ENCODE data around the gene UNC119. TPM values are rescaled to one million over a fixed set of nuclear protein-coding genes. Genes with fewer than 3 reads are reported as not detected.

UNC119 gene
- total and polyA plus RNA-seq, 2 of the 13 experiments (the other 11 are each of a cell fraction or from before 2014, with no cell fraction given): 10.4 to 63.1 TPM

DNA sequence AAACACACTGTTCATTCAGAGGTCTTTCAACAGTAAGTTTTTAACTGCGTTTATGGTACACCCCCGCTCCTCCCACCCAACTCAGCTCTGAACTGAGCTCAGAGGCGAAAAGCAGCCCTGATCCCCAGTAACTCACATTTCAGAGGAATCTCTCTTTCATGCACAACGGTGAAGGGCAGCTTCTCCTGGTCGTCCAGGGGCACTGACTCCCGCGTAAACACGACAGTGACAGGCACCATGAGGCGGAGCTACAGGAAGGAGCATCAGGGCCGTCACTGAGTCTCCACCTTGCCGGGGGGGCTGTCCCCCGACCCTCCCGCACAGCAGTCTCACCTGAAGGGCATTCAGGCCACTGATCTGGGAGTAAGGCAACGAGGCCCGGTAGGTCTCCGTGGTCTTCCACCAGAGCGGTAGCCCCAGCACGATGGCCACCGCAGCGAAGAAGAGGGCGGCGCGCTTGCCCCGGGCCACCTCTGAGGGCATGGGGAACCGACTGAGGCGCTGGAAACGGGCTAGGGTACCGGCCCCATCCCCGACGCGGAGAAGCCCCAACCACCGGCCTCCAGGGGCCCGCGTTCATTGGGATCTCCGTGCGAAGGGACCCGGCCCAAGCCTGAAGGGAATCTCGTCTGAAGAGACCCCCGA, 18.4 kb upstream of the UNC119 start:
- DNase-seq (ENCODE audit: low spot score) (peak; percentile 47), FAIRE-seq (peak; percentile 30), ATAC-seq (peak; percentile 66)
- in situ Hi-C loops (cut with HindIII; ENCODE audit: extremely low pct_ligation_motif_present, low pct_unique_long_range_greater_than_20kb): loop anchor here (5.0 kb wide), 1 partner anchor 51 kb away; no protein-coding TSS in a partner anchor
- intact Hi-C loops (cut with micrococcal nuclease; ENCODE audit: unreplicated experiment): no loop called here
- H3K4me3 ChIP-seq (replicated peaks in 1 of 3; ENCODE audit: insufficient read depth in 1 of 3, low read depth in 2 of 3, low read length in 3 of 3): peak overlapping the region; percentile 85 to 95 (median 92)
- no peaks in the 10 kb centered on the region for H4K20me1 ChIP-seq (ENCODE audit: insufficient read depth, low read length)
- no peaks in the 10 kb centered on the region for H3K9me3 ChIP-seq (ENCODE audit: low read length)
- WGBS (ENCODE audit: low lambda C conversion rate): 2% methylated on average over 9 of the region's 39 CpGs
- H3K36me3 ChIP-seq (replicated peaks in 1 of 2; ENCODE audit: control insufficient read depth in 1 of 2, insufficient read depth in 2 of 2, low read length in 2 of 2): peaks cover 0 to 11% of the 10 kb centered on the region in 2 experiments; a peak in 4 of 5 replicates
- no peak overlapping the region for H2AFZ ChIP-seq (ENCODE audit: low read length)
- ChIA-PET POLR2A (interaction anchor here (0.5 to 1.9 kb wide), 14 partner anchors 8 to 164 kb away, joined by 3 to 9 read pairs (median 3); partner anchors contain the start of genes BLTP2, RPL23A, SLC46A1 and UNC119), CTCF (ENCODE audit: low intra/inter-chr PET ratio, low total read pairs) (no interaction called here)
- H3K27ac ChIP-seq (ENCODE audit: extremely low read length, insufficient read depth, low read length): peak overlapping the region; percentile 67
- peaks cover 18% of the 10 kb centered on the region for H3K79me2 ChIP-seq (ENCODE audit: insufficient read depth, low read length)
- H3K4me2 ChIP-seq (ENCODE audit: low read depth, low read length): peak overlapping the region; percentile 89
- BruUV-seq (replicated peaks): no TSS peak
- no peaks in the 10 kb centered on the region for H3K27me3 ChIP-seq (ENCODE audit: control insufficient read depth in 1 of 2, insufficient read depth in 2 of 2, low read length in 2 of 2)
- H3K4me1 ChIP-seq (ENCODE audit: insufficient read depth, low read length): peaks cover 51% of the 10 kb centered on the region
- peak overlapping the region; percentile 72 for H3K9ac ChIP-seq (ENCODE audit: insufficient read depth, low read depth, low read length)
- TF ChIP-seq MED1 (CRISPR knock-in tag; IDR thresholded peaks at IDR 0.05) (0 out of 2 replicates have a peak, but pooled peaks have one; percentile 17), FOXM1 (CRISPR knock-in tag; IDR thresholded peaks at IDR 0.05) (no peak), ZNF180 (CRISPR knock-in tag; IDR thresholded peaks at IDR 0.05; ENCODE audit: borderline replicate concordance, low read depth) (no peak), CBX2 (IDR thresholded peaks at IDR 0.05; ENCODE audit: low read depth, low read length) (no peak), CBX2 (CRISPR knock-in tag; IDR thresholded peaks at IDR 0.05; ENCODE audit: low read depth) (no peak), ZEB1 (IDR thresholded peaks at IDR 0.05; ENCODE audit: insufficient replicate concordance, low read depth) (no peak), SIX1 (CRISPR knock-in tag; IDR thresholded peaks at IDR 0.05; ENCODE audit: borderline replicate concordance) (no peak), TSC22D2 (CRISPR knock-in tag; IDR thresholded peaks at IDR 0.05; ENCODE audit: borderline replicate concordance) (no peak), PHF8 (CRISPR knock-in tag; IDR thresholded peaks at IDR 0.05) (no peak), ZNF546 (CRISPR knock-in tag; conservative IDR thresholded peaks at IDR 0.05) (no peak), HBP1 (CRISPR knock-in tag; IDR thresholded peaks at IDR 0.05; ENCODE audit: low read depth) (no peak), NFE2L1 (CRISPR knock-in tag; IDR thresholded peaks at IDR 0.05; ENCODE audit: borderline replicate concordance) (no peak), ESRRA (CRISPR knock-in tag; IDR thresholded peaks at IDR 0.05; ENCODE audit: low read depth) (no peak), DRAP1 (CRISPR knock-in tag; IDR thresholded peaks at IDR 0.05) (no peak), TFDP2 (CRISPR knock-in tag; IDR thresholded peaks at IDR 0.05) (0 out of 2 replicates have a peak, but pooled peaks have one; percentile 24), EP300 (IDR thresholded peaks at IDR 0.05; ENCODE audit: low read depth in 2 of 2, low read length in 2 of 2) (no peak), EP300 (CRISPR knock-in tag; IDR thresholded peaks at IDR 0.05; ENCODE audit: borderline replicate concordance) (no peak), KLF15 (CRISPR knock-in tag; IDR thresholded peaks at IDR 0.05; ENCODE audit: borderline replicate concordance) (no peak), ZFP41 (CRISPR knock-in tag; IDR thresholded peaks at IDR 0.05; ENCODE audit: borderline replicate concordance) (no peak), ZNF333 (CRISPR knock-in tag; IDR thresholded peaks at IDR 0.05; ENCODE audit: borderline replicate concordance) (no peak)
- TF ChIP-seq, protein P1, sequence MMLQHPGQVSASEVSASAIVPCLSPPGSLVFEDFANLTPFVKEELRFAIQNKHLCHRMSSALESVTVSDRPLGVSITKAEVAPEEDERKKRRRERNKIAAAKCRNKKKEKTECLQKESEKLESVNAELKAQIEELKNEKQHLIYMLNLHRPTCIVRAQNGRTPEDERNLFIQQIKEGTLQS (CRISPR knock-in tag; IDR thresholded peaks at IDR 0.05): no peak
- TF ChIP-seq, protein P2, sequence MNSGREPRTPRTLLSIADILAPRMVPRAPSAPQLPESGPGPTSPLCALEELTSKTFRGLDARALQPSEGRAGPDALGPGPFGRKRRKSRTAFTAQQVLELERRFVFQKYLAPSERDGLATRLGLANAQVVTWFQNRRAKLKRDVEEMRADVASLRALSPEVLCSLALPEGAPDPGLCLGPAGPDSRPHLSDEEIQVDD (CRISPR knock-in tag; IDR thresholded peaks at IDR 0.05; ENCODE audit: borderline replicate concordance): 0 out of 2 replicates have a peak, but pooled peaks have one; percentile 12
